ENCODE results near the gene TTBK1. TPM values are rescaled to one million over a fixed set of nuclear protein-coding genes. Genes with fewer than 3 reads are reported as not detected.

Gene TTBK1
- total and polyA plus RNA-seq, 2 donors (not counting 1 experiment from before 2014, with no cell fraction given) = 0.07 TPM; not detected in 1

GRCh38 chr6:43296780-43297497 lies 53.7 kb downstream of the TTBK1 start:
- no peak for DNase-seq
- POLR2A ChIA-PET = interaction anchor here (0.6 kb wide), 1 partner anchor 21 kb away, joined by 4 read pairs; no protein-coding TSS in a partner anchor

More at GRCh38 chr6:43296780-43297497, 53.7 kb downstream of the TTBK1 start:
- no peak for ATAC-seq (ENCODE audit: low read depth)
- no peaks in the 10 kb centered on the region for H3K9me3 Mint-ChIP-seq (ENCODE audit: insufficient read depth)
- peaks cover 14% of the 10 kb centered on the region for H3K27me3 Mint-ChIP-seq
- no peak overlapping the region for H3K9ac ChIP-seq (ENCODE audit: low read length)
- H2AFZ ChIP-seq (ENCODE audit: insufficient read depth, low read depth, low read length, poor library complexity, severe bottlenecking) = no peak overlapping the region
- H3K79me2 ChIP-seq (ENCODE audit: control insufficient read depth, insufficient read depth, low read length) = no peaks in the 10 kb centered on the region
- WGBS (ENCODE audit: insufficient coverage) = 91% methylated on average over 4 of the region's 5 CpGs
- H3K27ac ChIP-seq (ENCODE audit: low read length in 2 of 2) = no peak overlapping the region
- peaks cover 4% of the 10 kb centered on the region for H3K4me1 Mint-ChIP-seq
- no peak overlapping the region for H3K4me3 Mint-ChIP-seq
- H3K36me3 ChIP-seq (replicated peaks in 1 of 2; ENCODE audit: control extremely low read depth in 1 of 2, control insufficient read depth in 1 of 2, extremely low read depth in 1 of 2, insufficient read depth in 2 of 2, low read length in 1 of 2) = no peaks in the 10 kb centered on the region
- H3K27ac Mint-ChIP-seq = no peak overlapping the region
- no peaks in the 10 kb centered on the region for H3K9me3 ChIP-seq (ENCODE audit: control extremely low read depth in 1 of 3, control insufficient read depth in 2 of 3, insufficient read depth in 1 of 3, low read length in 2 of 3)
- intact Hi-C loops (cut with micrococcal nuclease) = no loop called here
- H3K27me3 ChIP-seq (replicated peaks in 1 of 4; ENCODE audit: control extremely low read depth in 1 of 4, control insufficient read depth in 3 of 4, insufficient read depth in 4 of 4, low read length in 3 of 4) = peaks cover 0 to 19% (median 1%) of the 10 kb centered on the region in 4 experiments
- H3K4me3 ChIP-seq (ENCODE audit: control extremely low read depth in 1 of 5, extremely low read depth in 1 of 5, insufficient read depth in 1 of 5, low read depth in 2 of 5, low read length in 4 of 5) = no peak overlapping the region
- no peak for TF ChIP-seq CTCF (IDR thresholded peaks at IDR 0.05)
- H3K4me2 ChIP-seq (replicated peaks; ENCODE audit: low read depth, low read length, poor library complexity, severe bottlenecking) = no peak overlapping the region
- H4K20me1 ChIP-seq (ENCODE audit: control insufficient read depth, insufficient read depth, low read length, poor library complexity, severe bottlenecking) = no peaks in the 10 kb centered on the region
- H3K4me1 ChIP-seq (ENCODE audit: control insufficient read depth in 2 of 2, insufficient read depth in 2 of 2, low read length in 2 of 2) = no peaks in the 10 kb centered on the region
- CTCF ChIA-PET = interaction anchor here (1.2 to 3.6 kb wide), 4 partner anchors 11 to 53 kb away, joined by 4 to 19 read pairs (median 5); partner anchors contain the start of gene CRIP3

All from B cell (primary cell).